ENCODE data around the gene CCL5.

CCL5 gene

DNA sequence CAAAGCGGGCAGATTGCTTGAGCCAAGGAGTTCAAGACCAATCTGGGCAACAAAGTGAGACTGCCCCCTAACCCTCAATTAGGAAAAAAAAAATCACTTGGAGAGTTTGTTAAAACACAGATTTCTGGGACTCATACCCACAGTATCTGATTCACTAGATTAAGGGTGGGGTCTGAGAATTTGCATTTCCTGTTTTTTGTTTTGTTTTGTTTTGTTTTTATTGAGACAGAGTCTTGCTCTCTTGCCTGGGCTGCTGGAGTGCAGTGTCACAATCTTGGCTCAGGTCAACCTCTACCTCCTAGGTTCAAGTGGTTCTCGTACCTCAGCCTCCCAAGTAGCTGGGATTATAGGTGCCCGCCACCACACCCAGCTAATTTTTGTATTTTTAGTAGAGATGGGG, 12.6 kb downstream of the CCL5 start:
- Histone ChIP-seq H3K4me1 (no peaks in the 10 kb centered on the region), H3K36me3 (replicated peaks) (no peaks in the 10 kb centered on the region), H3K9me3 (no peaks in the 10 kb centered on the region), H3K4me3 (no peak overlapping the region), H3K27me3 (ENCODE audit: low read depth) (no peaks in the 10 kb centered on the region)
- no peak for DNase-seq (ENCODE audit: low spot score in 2 of 2)
- in situ Hi-C loops (cut with MboI; ENCODE audit: low sequenced_read_pairs) = no loop called here

DNA sequence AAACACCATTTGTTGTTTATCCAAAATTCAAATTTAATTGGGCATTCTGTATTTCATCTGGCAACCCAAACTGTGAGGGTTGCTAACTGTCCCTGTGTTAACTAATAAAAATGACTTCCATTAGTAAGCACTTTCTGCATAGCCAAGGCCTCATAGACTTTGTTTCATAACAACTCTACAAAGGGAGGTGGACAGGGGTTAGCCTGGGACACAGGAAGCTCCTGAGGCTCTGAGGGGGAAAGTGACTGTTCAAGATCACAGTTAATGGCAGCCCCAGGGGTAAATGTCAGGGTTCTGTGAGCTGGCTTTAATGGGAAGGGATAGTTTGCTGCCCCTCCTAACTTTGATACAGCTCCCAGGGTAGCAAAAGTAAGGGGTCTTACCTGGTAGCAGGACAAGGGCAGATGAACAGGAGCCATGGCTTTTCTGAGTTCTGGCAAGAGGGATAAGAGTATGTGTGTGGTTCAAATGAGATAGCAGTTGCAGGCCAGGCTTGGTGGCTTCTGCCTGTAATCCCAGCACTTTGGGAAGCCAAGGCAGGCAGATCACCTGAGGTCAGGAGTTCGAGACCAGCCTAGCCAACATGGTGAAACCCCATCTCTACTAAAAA, 13.7 kb downstream of the CCL5 start:
- Histone ChIP-seq H3K4me1 (no peaks in the 10 kb centered on the region), H3K36me3 (replicated peaks) (no peaks in the 10 kb centered on the region), H3K4me3 (no peak overlapping the region), H3K27me3 (ENCODE audit: low read depth) (no peaks in the 10 kb centered on the region), H3K9me3 (no peaks in the 10 kb centered on the region)
- no peak for DNase-seq (ENCODE audit: low spot score in 2 of 2)
- in situ Hi-C loops (cut with MboI; ENCODE audit: low sequenced_read_pairs) = no loop called here

DNA sequence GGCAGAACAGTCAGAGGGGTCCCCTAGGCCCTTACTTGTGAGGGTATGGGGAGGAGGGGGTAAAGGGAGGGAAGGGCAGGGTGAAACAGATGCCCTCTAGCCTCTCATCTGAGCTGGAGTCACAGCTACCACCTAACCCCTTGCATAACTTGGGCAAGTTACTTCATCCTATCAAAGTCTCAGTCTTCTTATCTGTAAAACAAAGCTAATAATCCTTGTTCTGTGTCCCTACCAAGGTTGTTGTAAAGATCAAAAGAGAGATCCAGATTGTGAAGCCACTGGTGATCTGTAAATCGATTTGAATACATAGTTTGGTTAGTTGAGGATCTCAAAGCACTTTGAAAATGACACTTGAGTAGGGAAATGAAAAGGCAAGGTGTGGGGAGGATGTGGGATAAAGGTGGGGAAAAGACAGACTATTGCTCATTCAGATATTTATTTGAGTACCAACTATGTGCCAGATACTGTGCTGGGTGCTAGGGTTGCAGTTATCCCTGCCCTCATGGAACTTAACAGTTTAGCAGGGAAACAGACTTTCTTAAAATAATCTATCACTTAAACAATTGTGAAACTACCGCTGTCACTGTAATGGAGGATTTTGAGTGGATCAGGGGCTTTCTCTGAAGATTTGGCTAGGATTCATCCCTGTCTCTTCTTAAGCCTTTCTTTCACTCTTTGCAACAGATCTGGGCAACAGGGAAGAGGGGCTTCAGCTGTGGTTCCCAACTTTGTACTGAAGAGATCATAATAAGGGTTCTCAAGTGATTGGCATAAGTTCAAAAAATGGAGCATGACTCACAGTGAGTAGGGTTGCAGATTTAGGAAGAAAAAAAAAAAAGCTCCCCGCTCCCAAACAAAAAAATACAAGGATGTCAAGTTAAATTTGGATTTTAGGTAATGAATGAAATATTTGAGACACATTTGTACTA, 14.5 kb downstream of the CCL5 start:
- in situ Hi-C loops (cut with MboI; ENCODE audit: low sequenced_read_pairs) = no loop called here
- no peak overlapping the region for H3K4me3 ChIP-seq
- H3K27me3 ChIP-seq (ENCODE audit: low read depth) = no peaks in the 10 kb centered on the region
- no peaks in the 10 kb centered on the region for H3K9me3 ChIP-seq
- no peaks in the 10 kb centered on the region for H3K36me3 ChIP-seq (replicated peaks)
- DNase-seq (ENCODE audit: low spot score in 2 of 2) = no peak
- H3K4me1 ChIP-seq = no peaks in the 10 kb centered on the region

DNA sequence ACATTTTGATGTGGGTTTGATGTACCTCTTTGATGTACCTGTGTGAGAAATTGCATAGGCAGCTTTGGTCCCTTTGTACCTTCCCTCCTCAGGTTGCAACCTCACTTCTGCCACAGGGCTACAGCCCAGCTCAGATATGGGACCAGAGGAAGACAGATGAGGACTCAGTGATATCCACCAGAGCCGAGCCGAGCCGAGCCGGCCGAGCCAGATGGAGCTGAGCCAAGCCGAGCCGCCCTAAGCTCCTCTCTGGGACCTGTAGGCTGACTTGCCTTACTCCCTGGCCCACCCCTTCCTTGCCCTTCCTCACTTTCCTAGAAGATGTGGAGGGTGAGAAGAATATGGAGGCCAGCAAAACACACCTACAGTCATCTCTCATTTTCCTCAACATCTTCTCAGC, 15.3 kb downstream of the CCL5 start:
- in situ Hi-C loops (cut with MboI; ENCODE audit: low sequenced_read_pairs) = no loop called here
- no peak for DNase-seq (ENCODE audit: low spot score in 2 of 2)
- Histone ChIP-seq H3K27me3 (ENCODE audit: low read depth) (no peaks in the 10 kb centered on the region), H3K4me1 (no peaks in the 10 kb centered on the region), H3K4me3 (no peak overlapping the region), H3K36me3 (replicated peaks) (no peaks in the 10 kb centered on the region), H3K9me3 (no peaks in the 10 kb centered on the region)

DNA sequence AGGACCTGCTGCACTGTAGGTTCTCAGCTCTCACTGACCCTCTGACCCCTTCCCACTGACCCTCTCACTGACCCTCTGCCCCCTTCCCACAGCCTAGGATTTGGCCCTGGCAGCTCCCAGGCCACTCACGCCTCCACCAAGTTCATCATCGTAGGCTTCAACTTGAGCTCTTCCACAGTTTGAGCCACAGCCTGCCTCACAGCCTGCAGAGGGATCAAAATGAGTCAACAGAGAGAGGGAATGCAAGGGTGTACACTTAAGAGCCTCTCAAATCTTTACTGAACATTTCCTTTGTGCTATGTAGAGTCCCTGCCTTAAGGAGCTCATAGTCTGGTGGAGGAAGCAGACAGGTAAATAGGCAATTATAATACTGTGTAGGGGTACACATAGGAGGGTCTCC, 23.6 kb downstream of the CCL5 start:
- Histone ChIP-seq H3K4me3 (no peak overlapping the region), H3K36me3 (replicated peaks) (peaks cover 16% of the 10 kb centered on the region), H3K4me1 (no peaks in the 10 kb centered on the region), H3K9me3 (no peaks in the 10 kb centered on the region), H3K27me3 (ENCODE audit: low read depth) (no peaks in the 10 kb centered on the region)
- in situ Hi-C loops (cut with MboI; ENCODE audit: low sequenced_read_pairs) = no loop called here
- no peak for DNase-seq (ENCODE audit: low spot score in 2 of 2)

DNA sequence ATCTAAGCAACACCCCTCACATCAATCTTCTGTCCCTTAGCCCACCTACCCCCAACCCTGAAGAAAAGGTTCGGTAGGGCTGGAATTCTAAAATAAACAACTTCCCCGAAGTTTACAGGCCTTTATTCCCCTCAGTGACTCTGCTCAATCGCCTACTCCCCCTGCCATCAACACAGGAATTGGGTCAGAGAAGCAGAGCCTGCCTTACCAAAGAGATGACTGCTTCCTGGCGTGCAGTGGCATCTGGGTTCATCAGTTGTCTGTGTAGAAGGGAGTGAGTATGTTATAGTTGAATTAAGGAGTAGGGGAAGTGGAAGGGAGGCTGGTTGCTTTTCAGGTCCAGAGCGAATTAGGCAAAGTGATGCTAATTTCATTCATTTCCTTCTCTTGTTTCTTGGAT, 24.2 kb downstream of the CCL5 start:
- no peaks in the 10 kb centered on the region for H3K4me1 ChIP-seq
- H3K36me3 ChIP-seq (replicated peaks) = peaks cover 16% of the 10 kb centered on the region
- H3K27me3 ChIP-seq (ENCODE audit: low read depth) = no peaks in the 10 kb centered on the region
- no peak overlapping the region for H3K4me3 ChIP-seq
- in situ Hi-C loops (cut with MboI; ENCODE audit: low sequenced_read_pairs) = no loop called here
- no peaks in the 10 kb centered on the region for H3K9me3 ChIP-seq
- no peak for DNase-seq (ENCODE audit: low spot score in 2 of 2)

DNA sequence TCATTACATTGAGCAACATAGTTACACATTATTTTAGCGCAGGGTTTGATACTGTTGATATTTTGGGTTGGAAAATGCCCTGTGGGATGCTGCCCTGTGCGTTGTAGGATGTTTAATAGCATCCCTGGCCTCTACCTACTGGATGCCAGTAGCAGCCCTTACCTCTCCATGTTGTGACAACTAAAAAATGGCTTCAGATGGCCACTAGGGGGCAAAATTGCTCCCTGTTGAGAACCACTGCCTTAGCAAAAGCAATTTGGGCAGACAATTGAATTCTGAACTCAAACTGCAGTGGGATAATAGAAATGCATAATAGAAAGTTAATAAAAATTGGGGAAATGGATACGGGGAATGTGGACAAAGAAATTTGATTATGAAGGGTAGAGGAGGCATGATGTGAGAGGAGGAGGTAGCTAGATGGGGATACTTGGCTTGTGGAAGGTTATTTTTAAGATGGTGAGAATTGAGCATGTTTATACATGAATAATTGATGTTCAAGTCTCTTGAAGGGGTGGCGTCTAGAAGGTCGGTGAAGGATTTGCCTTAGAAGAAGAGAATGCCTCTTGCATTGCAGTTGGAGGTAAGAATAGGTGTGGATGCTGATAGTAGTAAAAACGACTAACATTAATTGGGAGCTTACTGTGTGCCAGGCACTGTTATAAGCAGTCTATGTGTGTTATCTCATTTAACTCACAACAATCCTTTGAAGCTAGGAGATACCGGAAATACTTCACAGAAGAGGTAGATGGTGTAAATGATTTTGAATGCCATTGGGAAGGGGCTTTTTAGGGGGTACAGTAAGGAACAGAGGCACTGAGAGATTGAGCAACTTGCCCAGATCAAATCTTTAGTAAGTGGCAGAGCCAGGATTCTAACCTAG, 30.5 kb downstream of the CCL5 start:
- peaks cover 60% of the 10 kb centered on the region for H3K36me3 ChIP-seq (replicated peaks)

DNA sequence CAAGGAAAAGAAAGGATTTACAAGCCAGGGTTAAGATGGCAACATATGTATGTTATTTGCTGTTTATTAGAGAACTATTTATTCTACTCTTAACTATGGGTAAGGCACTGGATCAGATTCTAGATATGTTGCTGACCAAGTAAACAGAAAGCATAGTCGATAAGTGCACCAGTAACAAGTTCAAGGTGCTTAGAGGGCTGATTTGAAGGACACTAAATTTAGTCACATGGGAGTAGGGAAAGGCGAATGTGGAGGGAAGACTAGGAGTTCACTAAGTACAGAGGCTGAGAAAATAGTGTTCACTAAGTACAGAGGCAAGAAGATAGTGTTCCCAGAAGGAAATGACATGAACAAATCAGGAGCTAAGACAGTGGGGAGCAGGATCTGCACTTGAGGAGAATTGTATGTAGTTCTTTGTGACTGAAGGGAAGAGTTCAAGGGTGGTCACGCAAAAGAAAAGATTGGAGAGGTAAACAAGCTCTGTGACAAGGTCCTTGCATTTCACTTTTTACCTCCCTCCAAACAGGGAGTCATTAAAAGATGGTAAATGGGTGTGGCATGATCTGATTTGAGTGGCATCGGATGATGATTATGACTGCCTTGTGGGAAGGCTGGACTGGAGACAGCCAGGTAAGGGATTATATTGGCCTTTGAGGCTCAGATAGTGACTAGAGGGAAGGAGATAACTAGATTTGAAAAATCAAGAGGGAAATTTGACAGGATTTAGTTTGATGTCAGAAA, 32.4 kb downstream of the CCL5 start:
- Histone ChIP-seq H3K36me3 (replicated peaks) (peaks cover 75% of the 10 kb centered on the region), H3K4me3 (no peak overlapping the region), H3K4me1 (no peaks in the 10 kb centered on the region), H3K27me3 (ENCODE audit: low read depth) (no peaks in the 10 kb centered on the region), H3K9me3 (no peaks in the 10 kb centered on the region)
- in situ Hi-C loops (cut with MboI; ENCODE audit: low sequenced_read_pairs) = loop anchor here (25.0 kb wide), 1 partner anchor 664 kb away; no protein-coding TSS in a partner anchor
- no peak for DNase-seq (ENCODE audit: low spot score in 2 of 2)

More for the DNA sequence above, 30.5 kb downstream of the CCL5 start:
- Histone ChIP-seq H3K4me3 (no peak overlapping the region), H3K9me3 (no peaks in the 10 kb centered on the region), H3K27me3 (ENCODE audit: low read depth) (no peaks in the 10 kb centered on the region), H3K4me1 (no peaks in the 10 kb centered on the region)
- DNase-seq (ENCODE audit: low spot score in 2 of 2) = peak; percentile 54 to 72
- in situ Hi-C loops (cut with MboI; ENCODE audit: low sequenced_read_pairs) = loop anchor here (25.0 kb wide), 1 partner anchor 663 kb away; no protein-coding TSS in a partner anchor

DNA sequence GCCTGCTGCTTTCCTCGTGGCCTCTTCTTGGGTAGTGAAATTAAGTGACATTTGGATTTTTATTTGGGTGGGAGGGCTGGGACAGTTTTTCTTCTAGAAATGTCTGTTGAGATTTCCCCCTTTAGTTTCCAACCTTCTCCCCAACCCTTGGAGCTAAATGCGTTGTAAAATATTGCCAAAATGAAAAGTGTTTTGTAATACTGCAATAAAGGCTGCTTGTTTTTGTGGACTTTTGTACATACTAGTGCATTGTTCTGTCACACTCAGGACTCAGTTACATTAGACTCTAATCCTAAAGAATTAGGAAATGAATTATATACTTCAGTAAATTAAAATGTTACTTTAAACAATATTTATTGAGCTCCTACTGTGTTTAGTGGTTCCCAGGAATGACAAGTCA, 33.2 kb downstream of the CCL5 start:
- H3K27me3 ChIP-seq (ENCODE audit: low read depth) = no peaks in the 10 kb centered on the region
- H3K4me3 ChIP-seq = no peak overlapping the region
- no peaks in the 10 kb centered on the region for H3K4me1 ChIP-seq
- H3K9me3 ChIP-seq = no peaks in the 10 kb centered on the region
- peaks cover 76% of the 10 kb centered on the region for H3K36me3 ChIP-seq (replicated peaks)
- in situ Hi-C loops (cut with MboI; ENCODE audit: low sequenced_read_pairs) = loop anchor here (25.0 kb wide), 1 partner anchor 665 kb away; no protein-coding TSS in a partner anchor
- DNase-seq (ENCODE audit: low spot score in 2 of 2) = no peak

DNA sequence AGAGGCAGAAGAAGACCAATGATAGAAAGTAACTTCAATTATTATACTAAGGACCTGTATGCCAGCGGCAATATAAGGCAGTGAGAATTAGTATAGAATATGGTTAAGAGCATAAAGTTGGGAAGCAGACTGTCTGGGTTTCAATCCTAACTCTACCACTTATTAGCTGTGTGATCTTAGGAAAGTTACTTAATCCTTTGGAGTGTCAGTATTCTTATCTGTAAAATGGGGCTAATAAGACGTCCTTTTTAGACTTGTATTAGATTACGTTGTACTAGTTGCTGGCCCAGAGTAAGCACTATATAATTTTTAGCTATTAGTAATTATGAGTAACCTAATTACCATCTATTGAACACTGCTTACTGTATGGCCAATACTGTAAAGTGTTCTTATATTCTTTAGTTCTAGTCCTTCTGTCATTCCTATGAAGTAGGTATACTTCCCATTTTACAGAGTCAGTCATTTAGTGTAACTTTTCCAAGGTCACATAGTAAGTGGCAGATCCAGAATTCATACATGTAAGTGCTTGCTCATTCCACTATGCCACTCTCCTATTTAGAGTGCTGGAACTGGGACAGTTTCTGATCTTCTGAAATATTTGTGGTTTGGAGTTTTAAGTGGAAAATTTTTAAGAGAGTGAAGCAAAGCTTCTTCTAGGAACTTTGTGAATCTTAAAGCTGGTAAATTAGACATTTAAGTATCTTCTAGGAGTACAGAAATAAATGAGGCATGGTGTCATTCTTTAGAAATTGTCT, 33.9 kb downstream of the CCL5 start:
- in situ Hi-C loops (cut with MboI; ENCODE audit: low sequenced_read_pairs) = loop anchor here (25.0 kb wide), 1 partner anchor 666 kb away; no protein-coding TSS in a partner anchor
- H3K4me3 ChIP-seq = no peak overlapping the region
- no peaks in the 10 kb centered on the region for H3K27me3 ChIP-seq (ENCODE audit: low read depth)
- no peak for DNase-seq (ENCODE audit: low spot score in 2 of 2)
- no peaks in the 10 kb centered on the region for H3K9me3 ChIP-seq
- peaks cover 84% of the 10 kb centered on the region for H3K36me3 ChIP-seq (replicated peaks)
- no peaks in the 10 kb centered on the region for H3K4me1 ChIP-seq

DNA sequence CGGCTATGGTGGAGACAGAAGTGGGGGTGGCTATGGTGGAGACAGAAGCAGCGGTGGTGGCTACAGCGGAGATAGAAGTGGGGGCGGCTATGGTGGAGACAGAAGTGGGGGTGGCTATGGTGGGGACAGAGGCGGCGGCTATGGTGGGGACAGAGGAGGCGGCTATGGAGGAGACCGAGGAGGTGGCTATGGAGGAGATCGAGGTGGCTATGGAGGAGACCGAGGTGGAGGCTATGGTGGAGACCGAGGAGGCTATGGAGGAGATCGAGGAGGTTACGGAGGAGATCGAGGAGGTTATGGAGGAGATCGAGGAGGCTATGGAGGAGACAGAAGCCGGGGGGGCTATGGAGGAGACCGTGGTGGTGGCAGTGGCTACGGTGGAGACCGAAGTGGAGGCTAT, 35.6 kb downstream of the CCL5 start:
- in situ Hi-C loops (cut with MboI; ENCODE audit: low sequenced_read_pairs) = loop anchor here (25.0 kb wide), 1 partner anchor 668 kb away; no protein-coding TSS in a partner anchor
- Histone ChIP-seq H3K4me1 (no peaks in the 10 kb centered on the region), H3K27me3 (ENCODE audit: low read depth) (no peaks in the 10 kb centered on the region), H3K9me3 (no peaks in the 10 kb centered on the region), H3K36me3 (replicated peaks) (peaks cover 93% of the 10 kb centered on the region), H3K4me3 (no peak overlapping the region)
- no peak for DNase-seq (ENCODE audit: low spot score in 2 of 2)

DNA sequence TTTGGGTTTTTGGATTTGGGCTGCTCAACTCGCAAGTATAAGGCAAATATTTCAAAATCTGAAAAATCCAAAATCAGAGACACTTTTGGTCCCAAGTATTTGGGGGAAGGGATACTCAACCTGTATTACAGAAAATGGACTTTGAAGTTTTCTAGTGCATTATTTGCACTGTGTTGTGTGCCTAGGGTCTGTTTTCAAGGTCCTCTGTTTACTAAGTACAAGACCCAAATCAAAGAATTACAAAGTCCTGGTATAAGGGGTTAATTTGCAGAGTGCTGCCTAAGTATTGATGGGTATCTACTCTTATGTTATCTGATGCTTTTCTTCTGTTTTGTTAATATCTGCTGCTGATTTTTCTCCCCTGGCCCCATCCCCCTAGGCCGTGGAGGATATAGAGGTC, 36.5 kb downstream of the CCL5 start:
- Histone ChIP-seq H3K4me1 (no peaks in the 10 kb centered on the region), H3K9me3 (no peaks in the 10 kb centered on the region), H3K36me3 (replicated peaks) (peaks cover 92% of the 10 kb centered on the region), H3K27me3 (ENCODE audit: low read depth) (no peaks in the 10 kb centered on the region), H3K4me3 (no peak overlapping the region)
- in situ Hi-C loops (cut with MboI; ENCODE audit: low sequenced_read_pairs) = loop anchor here (25.0 kb wide), 1 partner anchor 669 kb away; no protein-coding TSS in a partner anchor
- no peak for DNase-seq (ENCODE audit: low spot score in 2 of 2)
